Measurements from ENCODE around the gene AKT3.

DNA sequence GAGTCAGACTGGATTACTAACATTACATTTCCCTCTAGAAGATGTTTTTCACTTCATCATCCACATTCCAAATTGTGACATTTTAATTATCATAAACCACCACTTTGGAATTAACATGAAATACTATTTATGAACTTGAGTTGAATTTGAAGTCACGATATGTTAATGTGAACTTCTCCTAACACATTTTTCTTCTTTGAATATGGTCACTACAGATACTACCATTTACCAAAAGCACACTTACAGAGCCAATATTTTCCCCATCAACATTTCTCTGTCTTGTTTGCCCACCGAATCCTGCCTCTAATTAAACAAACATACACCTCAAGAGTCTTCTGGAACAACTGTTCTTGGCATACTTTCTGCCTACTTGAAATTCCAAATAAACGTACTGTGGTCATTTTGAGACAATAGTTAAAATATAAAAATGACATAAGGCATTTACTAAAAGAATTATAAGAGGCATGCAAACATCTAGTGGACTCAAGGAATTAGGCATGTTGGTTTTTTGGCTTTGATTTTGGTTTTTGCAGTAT, 177.4 kb downstream of the AKT3 start:
- TF ChIP-seq, protein P1, sequence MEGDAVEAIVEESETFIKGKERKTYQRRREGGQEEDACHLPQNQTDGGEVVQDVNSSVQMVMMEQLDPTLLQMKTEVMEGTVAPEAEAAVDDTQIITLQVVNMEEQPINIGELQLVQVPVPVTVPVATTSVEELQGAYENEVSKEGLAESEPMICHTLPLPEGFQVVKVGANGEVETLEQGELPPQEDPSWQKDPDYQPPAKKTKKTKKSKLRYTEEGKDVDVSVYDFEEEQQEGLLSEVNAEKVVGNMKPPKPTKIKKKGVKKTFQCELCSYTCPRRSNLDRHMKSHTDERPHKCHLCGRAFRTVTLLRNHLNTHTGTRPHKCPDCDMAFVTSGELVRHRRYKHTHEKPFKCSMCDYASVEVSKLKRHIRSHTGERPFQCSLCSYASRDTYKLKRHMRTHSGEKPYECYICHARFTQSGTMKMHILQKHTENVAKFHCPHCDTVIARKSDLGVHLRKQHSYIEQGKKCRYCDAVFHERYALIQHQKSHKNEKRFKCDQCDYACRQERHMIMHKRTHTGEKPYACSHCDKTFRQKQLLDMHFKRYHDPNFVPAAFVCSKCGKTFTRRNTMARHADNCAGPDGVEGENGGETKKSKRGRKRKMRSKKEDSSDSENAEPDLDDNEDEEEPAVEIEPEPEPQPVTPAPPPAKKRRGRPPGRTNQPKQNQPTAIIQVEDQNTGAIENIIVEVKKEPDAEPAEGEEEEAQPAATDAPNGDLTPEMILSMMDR (IDR thresholded peaks at IDR 0.05) = no peak
- TF ChIP-seq POLR2A (IDR thresholded peaks at IDR 0.05) = no peak

All from thyroid gland (tissue), 4 donors.